K562 (cell line): Measurements from ENCODE around the gene TEX48. TPM values are rescaled to one million over a fixed set of nuclear protein-coding genes. Genes with fewer than 3 reads are reported as not detected.

Experiments used
- CBX1 ChIP-seq: sonication (generic); IDR thresholded peaks from 2 replicates; pipeline ENCODE4 v1.6.1; 2016; ENCODE audit warnings: antibody characterized with exemption, low read depth, mild to moderate bottlenecking
- CHD1 ChIP-seq: fragments of 200-600 bp; sonication (generic); IDR thresholded peaks from one replicate; pipeline ENCODE4 v1.6.1; 2012; ENCODE audit warnings: mild to moderate bottlenecking, moderate library complexity, low read length, inconsistent platforms
- EHMT2 ChIP-seq: fragments of 450-650 bp; IDR thresholded peaks from 2 replicates; pipeline ENCODE4 v1.6.1; 2018; ENCODE audit warnings: antibody characterized with exemption
- KAT2B ChIP-seq: IDR thresholded peaks from one replicate; pipeline ENCODE4 v1.6.1; 2012; ENCODE audit warnings: low read depth, mild to moderate bottlenecking, control low read depth, inconsistent platforms, low read length, moderate library complexity
- LARP7 ChIP-seq: fragments of 450-650 bp; IDR thresholded peaks from 2 replicates; pipeline ENCODE4 v1.6.1; 2016
- NBN ChIP-seq: fragments of 450-650 bp; IDR thresholded peaks from 2 replicates; pipeline ENCODE4 v1.6.1; 2016; ENCODE audit warnings: low read depth, mild to moderate bottlenecking
- NEUROD1 ChIP-seq: fragments of 150-350 bp; IDR thresholded peaks from 2 replicates; pipeline ENCODE4 v1.6.1; 2014; ENCODE audit warnings: borderline replicate concordance, low read length, low read depth; ENCODE audit not compliant: partially characterized antibody
- SMAD2 ChIP-seq: fragments of 150-350 bp; IDR thresholded peaks from 2 replicates; pipeline ENCODE4 v1.6.1; 2014; ENCODE audit warnings: low read depth, mild to moderate bottlenecking, low read length
- STAT5B ChIP-seq: fragments of 250-450 bp; sonication (Bioruptor Pico); IDR thresholded peaks from 2 replicates; pipeline ENCODE4 v1.8.0; 2021; ENCODE audit warnings: mild to moderate bottlenecking, inconsistent platforms
- TCFL5 ChIP-seq: fragments of 250-450 bp; sonication (Bioruptor Pico); conservative IDR thresholded peaks from 2 replicates; pipeline ENCODE4 v1.6.1; 2021; ENCODE audit warnings: mild to moderate bottlenecking, moderate library complexity, matching md5 sums
- ZC3H8 ChIP-seq: fragments of 450-650 bp; IDR thresholded peaks from 2 replicates; pipeline ENCODE4 v1.6.1; 2017
- polyA plus RNA-seq, 8 experiments: library from polyadenylated mRNA; depleted of rRNA in 4 of 8; stranded (reverse) in 5 of 8; unstranded in 3 of 8; fragments of >200 nt; fragmentation: Nextera tagmentation in 2 of 8; fragmentation: Illumina TruSeq in 1 of 8; extraction: Ambion mirVana in 2 of 8; extraction: Trizol in 1 of 8; gene quantifications; 2 replicates each; pipeline versions ENCODE4 v1.2.1 to v1.2.3, GENCODE V29; 2011 to 2014; ENCODE audit warnings: inconsistent platforms in 1 of 8, missing spikeins in 1 of 8
- total RNA-seq, 7 experiments: library from RNA; depleted of rRNA in 6 of 7; stranded (reverse); fragments of >200 nt in 6 of 7; fragmentation: Illumina TruSeq in 2 of 7; extraction: Trizol in 2 of 7; gene quantifications; 2 replicates each; pipeline versions ENCODE4 v1.2.1 to v1.2.3, GENCODE V29; 2011 to 2021; ENCODE audit warnings: low replicate concordance in 1 of 7
- TF ChIP-seq, protein P1 (sequence below): fragments of 450-650 bp; conservative IDR thresholded peaks from 2 replicates; pipeline ENCODE4 v1.6.1; 2016; ENCODE audit warnings: missing genetic modification characterization, low read depth, mild to moderate bottlenecking, control low read depth, missing compliant biosample characterization
- TF ChIP-seq, protein P2 (sequence below): fragments of 250-450 bp; sonication (Bioruptor Pico); IDR thresholded peaks from 2 replicates; pipeline ENCODE4 v1.5.0; 2021; ENCODE audit warnings: mild to moderate bottlenecking, borderline replicate concordance
- TF ChIP-seq, protein P3 (sequence below): fragments of 250-450 bp; sonication (Bioruptor Pico); IDR thresholded peaks from 2 replicates; pipeline ENCODE4 v1.8.0; 2021; ENCODE audit warnings: borderline replicate concordance, mild to moderate bottlenecking, moderate library complexity; ENCODE audit not compliant: poor library complexity, severe bottlenecking
- TF ChIP-seq, protein P4 (sequence below): fragments of 450-650 bp; IDR thresholded peaks from 2 replicates; pipeline ENCODE4 v1.6.1; 2016; ENCODE audit warnings: low read depth

TEX48 gene
- total and polyA plus RNA-seq, 9 of the 15 experiments (the other 6 are each of a cell fraction or from before 2014, with no cell fraction given): not detected

DNA sequence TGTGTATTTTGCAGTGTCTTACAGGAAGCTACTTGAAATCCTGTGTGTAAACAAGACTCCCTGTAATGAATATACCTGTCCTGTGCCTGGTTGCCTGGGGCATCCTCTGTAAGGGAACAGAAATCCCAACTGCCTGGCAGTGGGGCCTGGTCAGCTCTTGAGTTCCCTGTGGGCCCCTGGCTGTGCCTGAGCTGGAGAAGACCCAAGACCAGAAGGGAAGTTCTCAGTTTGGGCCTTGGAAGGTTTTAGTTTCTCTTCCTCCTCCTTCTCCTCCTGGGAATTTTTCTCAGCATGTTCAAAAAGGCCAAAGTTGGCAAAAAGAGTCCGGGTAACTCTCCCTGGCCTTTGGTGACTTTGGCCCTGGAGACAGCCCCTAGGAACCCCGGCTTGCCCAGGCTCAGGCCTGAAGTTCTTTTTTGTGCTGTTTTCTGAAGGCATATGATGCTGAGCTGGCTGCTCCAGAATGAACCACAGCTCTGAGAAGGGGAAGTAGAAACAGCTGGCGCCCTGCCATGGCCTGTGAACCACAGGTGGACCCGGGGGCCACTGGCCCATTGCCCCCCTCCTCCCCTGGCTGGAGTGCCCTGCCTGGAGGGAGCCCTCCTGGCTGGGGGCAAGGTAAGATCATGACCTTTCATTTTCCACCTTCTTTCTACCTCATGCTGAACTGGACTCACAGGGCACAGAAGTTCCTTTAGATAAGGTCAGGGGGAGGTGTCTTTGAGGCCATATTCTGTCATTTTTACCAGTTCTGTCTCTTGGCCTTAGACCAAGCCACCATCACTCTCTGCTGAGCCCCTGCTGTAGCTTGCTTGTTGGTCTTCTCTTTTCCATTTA, 65.1 kb downstream of the TEX48 start (continued):
- peak; percentile 91; the same call in 1 of the 2 replicates for TF ChIP-seq CBX1
- no peak for TF ChIP-seq STAT5B (CRISPR knock-in tag)
- TF ChIP-seq, protein P1, sequence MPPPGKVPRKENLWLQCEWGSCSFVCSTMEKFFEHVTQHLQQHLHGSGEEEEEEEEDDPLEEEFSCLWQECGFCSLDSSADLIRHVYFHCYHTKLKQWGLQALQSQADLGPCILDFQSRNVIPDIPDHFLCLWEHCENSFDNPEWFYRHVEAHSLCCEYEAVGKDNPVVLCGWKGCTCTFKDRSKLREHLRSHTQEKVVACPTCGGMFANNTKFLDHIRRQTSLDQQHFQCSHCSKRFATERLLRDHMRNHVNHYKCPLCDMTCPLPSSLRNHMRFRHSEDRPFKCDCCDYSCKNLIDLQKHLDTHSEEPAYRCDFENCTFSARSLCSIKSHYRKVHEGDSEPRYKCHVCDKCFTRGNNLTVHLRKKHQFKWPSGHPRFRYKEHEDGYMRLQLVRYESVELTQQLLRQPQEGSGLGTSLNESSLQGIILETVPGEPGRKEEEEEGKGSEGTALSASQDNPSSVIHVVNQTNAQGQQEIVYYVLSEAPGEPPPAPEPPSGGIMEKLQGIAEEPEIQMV (tag): no peak
- TF ChIP-seq, protein P2, sequence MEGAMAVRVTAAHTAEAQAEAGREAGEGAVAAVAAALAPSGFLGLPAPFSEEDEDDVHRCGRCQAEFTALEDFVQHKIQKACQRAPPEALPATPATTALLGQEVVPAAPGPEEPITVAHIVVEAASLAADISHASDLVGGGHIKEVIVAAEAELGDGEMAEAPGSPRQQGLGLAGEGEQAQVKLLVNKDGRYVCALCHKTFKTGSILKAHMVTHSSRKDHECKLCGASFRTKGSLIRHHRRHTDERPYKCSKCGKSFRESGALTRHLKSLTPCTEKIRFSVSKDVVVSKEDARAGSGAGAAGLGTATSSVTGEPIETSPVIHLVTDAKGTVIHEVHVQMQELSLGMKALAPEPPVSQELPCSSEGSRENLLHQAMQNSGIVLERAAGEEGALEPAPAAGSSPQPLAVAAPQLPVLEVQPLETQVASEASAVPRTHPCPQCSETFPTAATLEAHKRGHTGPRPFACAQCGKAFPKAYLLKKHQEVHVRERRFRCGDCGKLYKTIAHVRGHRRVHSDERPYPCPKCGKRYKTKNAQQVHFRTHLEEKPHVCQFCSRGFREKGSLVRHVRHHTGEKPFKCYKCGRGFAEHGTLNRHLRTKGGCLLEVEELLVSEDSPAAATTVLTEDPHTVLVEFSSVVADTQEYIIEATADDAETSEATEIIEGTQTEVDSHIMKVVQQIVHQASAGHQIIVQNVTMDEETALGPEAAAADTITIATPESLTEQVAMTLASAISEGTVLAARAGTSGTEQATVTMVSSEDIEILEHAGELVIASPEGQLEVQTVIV (CRISPR knock-in tag): no peak
- no peak for TF ChIP-seq SMAD2
- TF ChIP-seq CHD1: no peak
- TF ChIP-seq NEUROD1: no peak
- no peak for TF ChIP-seq LARP7
- 0 out of 2 replicates have a peak, but pooled peaks have one; percentile 12 for TF ChIP-seq EHMT2
- no peak for TF ChIP-seq KAT2B
- TF ChIP-seq, protein P3, sequence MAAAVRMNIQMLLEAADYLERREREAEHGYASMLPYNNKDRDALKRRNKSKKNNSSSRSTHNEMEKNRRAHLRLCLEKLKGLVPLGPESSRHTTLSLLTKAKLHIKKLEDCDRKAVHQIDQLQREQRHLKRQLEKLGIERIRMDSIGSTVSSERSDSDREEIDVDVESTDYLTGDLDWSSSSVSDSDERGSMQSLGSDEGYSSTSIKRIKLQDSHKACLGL (CRISPR knock-in tag): no peak
- TF ChIP-seq ZC3H8: no peak
- TF ChIP-seq TCFL5 (CRISPR knock-in tag): no peak
- TF ChIP-seq, protein P4, sequence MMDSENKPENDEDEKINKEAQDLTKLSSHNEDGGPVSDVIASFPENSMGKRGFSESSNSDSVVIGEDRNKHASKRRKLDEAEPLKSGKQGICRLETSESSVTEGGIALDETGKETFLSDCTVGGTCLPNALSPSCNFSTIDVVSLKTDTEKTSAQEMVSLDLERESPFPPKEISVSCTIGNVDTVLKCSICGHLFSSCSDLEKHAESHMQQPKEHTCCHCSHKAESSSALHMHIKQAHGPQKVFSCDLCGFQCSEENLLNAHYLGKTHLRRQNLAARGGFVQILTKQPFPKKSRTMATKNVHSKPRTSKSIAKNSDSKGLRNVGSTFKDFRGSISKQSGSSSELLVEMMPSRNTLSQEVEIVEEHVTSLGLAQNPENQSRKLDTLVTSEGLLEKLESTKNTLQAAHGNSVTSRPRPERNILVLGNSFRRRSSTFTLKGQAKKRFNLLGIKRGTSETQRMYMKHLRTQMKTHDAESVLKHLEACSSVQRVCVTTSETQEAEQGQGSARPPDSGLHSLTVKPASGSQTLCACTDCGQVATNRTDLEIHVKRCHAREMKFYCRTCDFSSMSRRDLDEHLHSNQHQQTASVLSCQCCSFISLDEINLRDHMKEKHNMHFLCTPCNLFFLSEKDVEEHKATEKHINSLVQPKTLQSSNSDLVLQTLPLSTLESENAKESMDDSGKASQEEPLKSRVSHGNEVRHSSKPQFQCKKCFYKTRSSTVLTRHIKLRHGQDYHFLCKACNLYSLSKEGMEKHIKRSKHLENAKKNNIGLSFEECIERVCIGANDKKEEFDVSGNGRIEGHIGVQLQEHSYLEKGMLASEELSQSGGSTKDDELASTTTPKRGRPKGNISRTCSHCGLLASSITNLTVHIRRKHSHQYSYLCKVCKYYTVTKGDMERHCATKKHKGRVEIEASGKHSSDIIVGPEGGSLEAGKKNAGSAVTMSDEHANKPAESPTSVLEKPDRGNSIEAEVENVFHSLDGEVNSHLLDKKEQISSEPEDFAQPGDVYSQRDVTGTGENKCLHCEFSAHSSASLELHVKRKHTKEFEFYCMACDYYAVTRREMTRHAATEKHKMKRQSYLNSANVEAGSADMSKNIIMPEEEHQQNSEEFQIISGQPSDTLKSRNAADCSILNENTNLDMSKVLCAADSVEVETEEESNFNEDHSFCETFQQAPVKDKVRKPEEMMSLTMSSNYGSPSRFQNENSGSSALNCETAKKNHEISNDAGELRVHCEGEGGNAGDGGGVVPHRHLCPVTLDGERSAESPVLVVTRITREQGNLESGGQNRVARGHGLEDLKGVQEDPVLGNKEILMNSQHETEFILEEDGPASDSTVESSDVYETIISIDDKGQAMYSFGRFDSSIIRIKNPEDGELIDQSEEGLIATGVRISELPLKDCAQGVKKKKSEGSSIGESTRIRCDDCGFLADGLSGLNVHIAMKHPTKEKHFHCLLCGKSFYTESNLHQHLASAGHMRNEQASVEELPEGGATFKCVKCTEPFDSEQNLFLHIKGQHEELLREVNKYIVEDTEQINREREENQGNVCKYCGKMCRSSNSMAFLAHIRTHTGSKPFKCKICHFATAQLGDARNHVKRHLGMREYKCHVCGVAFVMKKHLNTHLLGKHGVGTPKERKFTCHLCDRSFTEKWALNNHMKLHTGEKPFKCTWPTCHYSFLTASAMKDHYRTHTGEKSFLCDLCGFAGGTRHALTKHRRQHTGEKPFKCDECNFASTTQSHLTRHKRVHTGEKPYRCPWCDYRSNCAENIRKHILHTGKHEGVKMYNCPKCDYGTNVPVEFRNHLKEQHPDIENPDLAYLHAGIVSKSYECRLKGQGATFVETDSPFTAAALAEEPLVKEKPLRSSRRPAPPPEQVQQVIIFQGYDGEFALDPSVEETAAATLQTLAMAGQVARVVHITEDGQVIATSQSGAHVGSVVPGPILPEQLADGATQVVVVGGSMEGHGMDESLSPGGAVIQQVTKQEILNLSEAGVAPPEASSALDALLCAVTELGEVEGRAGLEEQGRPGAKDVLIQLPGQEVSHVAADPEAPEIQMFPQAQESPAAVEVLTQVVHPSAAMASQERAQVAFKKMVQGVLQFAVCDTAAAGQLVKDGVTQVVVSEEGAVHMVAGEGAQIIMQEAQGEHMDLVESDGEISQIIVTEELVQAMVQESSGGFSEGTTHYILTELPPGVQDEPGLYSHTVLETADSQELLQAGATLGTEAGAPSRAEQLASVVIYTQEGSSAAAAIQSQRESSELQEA: no peak
- TF ChIP-seq NBN: no peak
